GM12874 (cell line): ENCODE measurements around the gene TRMT11.

Experiments
- CTCF ChIP-seq: IDR thresholded peaks from 2 replicates; pipeline ENCODE4 v1.5.1; 2011; ENCODE audit warnings: low read depth, mild to moderate bottlenecking, control low read depth, low read length, moderate library complexity; ENCODE audit not compliant: insufficient read depth

Gene TRMT11

GRCh38 chr6:125987026-125987617 is 782 bp downstream of the TRMT11 start:
- no peak for TF ChIP-seq CTCF

DNA sequence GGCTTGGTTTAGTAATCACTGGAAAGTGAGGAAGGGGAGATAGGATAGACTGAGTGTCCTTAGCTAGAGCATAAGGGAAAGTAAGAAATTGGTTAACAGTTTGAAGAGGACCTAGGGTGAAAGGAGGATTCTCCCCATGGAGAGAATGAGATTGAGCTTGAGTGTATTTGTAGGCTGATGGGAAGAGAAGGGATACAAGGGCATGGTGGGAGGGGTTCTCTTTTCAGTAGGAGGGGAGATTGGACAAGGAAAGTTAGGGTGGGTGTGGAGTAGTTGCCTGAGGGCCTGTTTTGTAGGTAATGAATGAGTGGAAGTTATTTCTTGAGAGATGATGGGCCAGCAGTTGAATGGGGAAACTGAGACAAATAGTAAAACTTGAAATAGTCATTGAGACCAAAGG is 1.9 kb downstream of the TRMT11 start:
- TF ChIP-seq CTCF = no peak

- TF ChIP-seq CTCF = no peak
Measured at GRCh38 chr6:125989631-125990030, 3.3 kb downstream of the TRMT11 start.

DNA sequence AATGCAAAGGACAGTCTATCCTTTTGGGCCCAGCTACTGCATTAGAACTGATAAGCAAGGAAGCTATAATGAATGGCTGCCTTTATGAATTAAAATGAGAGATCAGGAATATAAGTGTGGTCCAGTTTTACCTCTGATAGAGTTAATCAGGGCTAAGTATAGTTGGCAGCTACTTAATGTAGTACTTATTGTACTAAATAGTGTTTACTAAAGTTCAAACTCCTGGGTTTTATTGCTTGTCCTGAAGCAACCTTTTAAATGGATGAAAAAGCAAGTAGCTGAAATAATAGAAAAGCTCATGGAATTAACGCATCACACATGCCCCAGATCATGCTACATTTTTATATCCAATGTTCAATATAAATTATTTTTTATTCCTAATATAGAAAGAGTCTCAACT is 5.3 kb downstream of the TRMT11 start:
- TF ChIP-seq CTCF = no peak

DNA sequence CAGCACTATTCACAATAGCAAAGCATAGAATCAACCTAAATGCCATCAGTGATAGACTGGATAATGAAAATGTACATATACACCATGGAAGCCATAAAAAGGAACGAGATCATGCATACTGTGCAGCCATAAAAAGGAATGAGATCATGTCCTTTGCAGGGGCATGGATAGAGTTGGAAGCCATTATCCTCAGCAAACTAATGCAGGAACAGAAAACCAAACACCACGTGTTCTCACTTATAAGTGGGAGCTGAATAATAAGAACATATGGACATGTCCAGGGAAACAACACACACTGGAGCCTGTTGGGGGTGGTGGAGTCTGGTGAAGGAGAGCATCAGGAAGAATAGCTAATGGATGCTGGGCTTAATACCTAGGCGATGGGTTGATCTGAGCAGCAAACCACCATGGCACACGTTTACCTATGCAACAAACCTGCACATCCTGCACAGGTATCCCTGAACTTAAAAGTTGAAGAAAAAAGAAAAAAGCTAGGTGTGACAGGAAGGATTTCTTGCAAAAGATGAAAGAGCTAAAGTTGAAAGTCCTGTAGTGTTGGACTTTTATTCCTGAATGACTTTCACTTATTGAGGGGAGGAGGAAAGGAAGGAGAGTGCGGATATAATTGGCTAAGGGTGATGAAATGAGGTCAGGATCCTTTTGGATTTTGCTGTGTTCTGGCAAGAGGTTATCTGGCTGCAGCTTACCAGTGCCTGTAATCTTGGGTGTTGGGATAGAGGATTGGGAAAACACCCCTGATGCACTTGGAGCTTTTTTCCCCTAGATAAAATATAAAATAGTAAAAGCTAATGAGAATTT is 8.5 kb downstream of the TRMT11 start:
- TF ChIP-seq CTCF = no peak

DNA sequence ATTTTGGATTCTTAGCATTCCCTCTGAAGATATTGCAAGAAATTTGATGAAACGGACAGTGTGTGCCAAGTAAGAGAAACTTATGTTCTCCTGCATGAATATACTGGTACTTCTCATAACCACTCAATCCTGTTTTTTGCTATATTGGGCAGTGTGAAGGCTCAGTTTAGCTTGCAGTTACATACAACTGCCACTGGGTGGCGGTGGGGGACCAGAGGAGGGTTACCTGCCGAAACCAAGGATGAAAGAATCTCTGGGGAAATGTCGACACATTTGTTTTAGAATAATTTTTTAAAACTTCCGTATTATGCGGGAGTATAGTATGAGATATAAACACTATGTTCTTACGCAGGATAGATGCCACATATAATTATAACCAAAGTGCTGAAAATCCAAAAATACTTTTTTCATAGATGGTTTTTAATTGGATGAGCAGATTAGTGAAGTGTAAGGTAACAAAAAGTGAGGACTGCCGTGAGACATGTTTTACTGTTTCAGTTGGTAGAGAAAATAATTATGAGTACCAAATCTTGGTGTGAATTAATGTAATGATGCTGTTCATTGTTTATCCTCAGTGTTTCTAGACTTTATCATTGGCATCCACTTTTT is 9.7 kb downstream of the TRMT11 start:
- TF ChIP-seq CTCF = peak; percentile 83

DNA sequence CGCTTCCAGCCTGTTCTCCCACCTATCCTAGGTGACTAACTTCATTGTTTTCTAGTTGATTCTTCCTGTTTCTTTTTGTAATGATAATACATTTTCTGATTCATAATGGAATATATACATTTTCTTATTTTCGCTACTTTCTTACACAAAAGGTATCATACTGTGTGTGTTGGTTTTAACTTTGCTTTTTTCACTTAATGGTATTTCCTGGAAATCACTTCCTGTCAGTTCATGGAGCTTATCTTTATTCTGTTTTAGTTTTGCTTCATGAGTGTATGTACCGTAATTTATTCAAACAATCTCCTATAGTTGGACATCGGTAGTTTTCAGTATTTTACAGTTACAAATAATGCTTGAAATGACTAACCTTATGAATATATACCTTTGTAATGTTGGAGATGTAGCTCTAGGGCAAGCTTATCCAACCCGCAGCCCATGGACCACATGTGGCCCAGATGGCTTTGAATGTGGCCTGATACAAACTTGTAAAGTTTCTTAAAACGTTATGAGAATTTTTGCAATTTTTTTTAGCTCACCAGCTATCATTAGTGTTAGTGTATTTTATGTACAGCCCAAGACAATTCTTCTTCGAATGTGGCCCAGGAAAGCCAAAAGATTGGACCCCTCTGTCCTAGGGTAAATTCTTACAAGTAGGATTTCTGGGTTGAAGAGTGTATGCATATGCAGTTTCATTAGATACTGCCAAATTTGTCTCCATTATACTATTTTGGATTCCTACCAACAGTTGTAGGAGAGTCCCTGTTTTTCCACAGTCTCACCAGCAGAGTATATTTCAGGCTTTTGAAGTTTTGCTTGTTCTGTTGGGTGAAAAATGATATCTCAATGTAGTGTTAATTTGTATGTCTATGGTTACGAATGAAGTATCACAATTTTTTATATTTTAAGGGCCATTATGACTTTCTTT is 16.7 kb downstream of the TRMT11 start:
- TF ChIP-seq CTCF = no peak
